Uterus (tissue), 4 donors: ENCODE measurements around the gene RET. TPM values are rescaled to one million over a fixed set of nuclear protein-coding genes. Genes with fewer than 3 reads are reported as not detected.

Experiments used
- DNase-seq, 2 donors: peaks; one replicate each; pipeline ENCODE4 v3.0.0-alpha.2; 2019 to 2020
- H3K27ac ChIP-seq, 2 donors: fragments of 200-600 bp; sonication (generic); 1 replicate in 1 of 2; 2 replicates in 1 of 2; pipeline ENCODE4 v1.5.1; 2016 to 2018
- H3K27me3 ChIP-seq, 2 donors: fragments of 200-600 bp; sonication (generic); one replicate each; pipeline ENCODE4 v1.5.1; 2018 to 2019; ENCODE audit warnings: control low read depth in 1 of 2
- H3K36me3 ChIP-seq, 2 donors: fragments of 200-600 bp; sonication (generic); one replicate each; pipeline ENCODE4 v1.5.1; 2019; ENCODE audit warnings: control low read depth in 1 of 2
- H3K4me1 ChIP-seq, 2 donors: fragments of 200-600 bp; sonication (generic); one replicate each; pipeline ENCODE4 v1.5.1; 2018 to 2019; ENCODE audit warnings: control low read depth in 1 of 2
- H3K4me3 ChIP-seq, 2 donors: fragments of 200-600 bp; sonication (generic); 1 replicate in 1 of 2; 2 replicates in 1 of 2; pipeline ENCODE4 v1.5.1; 2018 to 2019; ENCODE audit warnings: mild to moderate bottlenecking in 1 of 2
- H3K9me3 ChIP-seq, 2 donors: fragments of 200-600 bp; sonication (generic); one replicate each; pipeline ENCODE4 v1.5.1; 2019; ENCODE audit warnings: control low read depth in 1 of 2
- CTCF ChIP-seq, 4 experiments: fragments of 200-600 bp in 2 of 4; fragments of 450-650 bp in 2 of 4; sonication (generic) in 2 of 4; IDR thresholded peaks; one replicate each; pipeline ENCODE4 v1.5.1; 2016 to 2019; ENCODE audit warnings: antibody characterized with exemption in 4 of 4, mild to moderate bottlenecking in 2 of 4, moderate library complexity in 1 of 4
- POLR2A ChIP-seq, 2 donors: fragments of 450-650 bp; IDR thresholded peaks; one replicate each; pipeline ENCODE4 v1.6.1; 2016; ENCODE audit warnings: antibody characterized with exemption in 2 of 2, mild to moderate bottlenecking in 1 of 2, moderate library complexity in 1 of 2
- intact Hi-C: fragments of 100-400 bp; cut with DNase I; formaldehyde crosslinking; loops from one replicate; pipeline ENCODE4 v1.15.1; 2023; ENCODE audit warnings: low total_unique reads
- total RNA-seq, 4 donors: library from RNA; depleted of rRNA in 3 of 4; stranded (reverse); fragments of >200 nt in 3 of 4; gene quantifications; one replicate each; pipeline versions ENCODE4 v1.1.0 to v1.2.4, GENCODE V29; 2014 to 2023
- donor health status: DM: yes; HTN: yes; CAD: no.

RET gene
- total RNA-seq, 4 donors from 2014 or later: under 0.01 to 6.3 (median 1.0) TPM

GRCh38 chr10:43117777-43118583 is 41.1 kb downstream of the RET start:
- Histone ChIP-seq H3K9me3 (no peaks in the 10 kb centered on the region), H3K4me3 (no peak overlapping the region), H3K4me1 (no peaks in the 10 kb centered on the region), H3K27me3 (no peaks in the 10 kb centered on the region), H3K36me3 (no peaks in the 10 kb centered on the region), H3K27ac (no peak overlapping the region)
- intact Hi-C loops: no loop called here
- no peak for DNase-seq
- TF ChIP-seq POLR2A (IDR thresholded peaks at IDR 0.05) (no peak), CTCF (IDR thresholded peaks at IDR 0.05) (no peak)

GRCh38 chr10:43118631-43119415 is 42.0 kb downstream of the RET start:
- no peak for DNase-seq
- H3K4me3 ChIP-seq: no peak overlapping the region

GRCh38 chr10:43119416-43120115 is 42.7 kb downstream of the RET start:
- no peaks in the 10 kb centered on the region for H3K9me3 ChIP-seq
- TF ChIP-seq POLR2A (IDR thresholded peaks at IDR 0.05): no peak
- no peak for TF ChIP-seq CTCF (IDR thresholded peaks at IDR 0.05)
- no peak overlapping the region for H3K27ac ChIP-seq
- no peaks in the 10 kb centered on the region for H3K27me3 ChIP-seq
- no peaks in the 10 kb centered on the region for H3K36me3 ChIP-seq
- no peaks in the 10 kb centered on the region for H3K4me1 ChIP-seq
- H3K4me3 ChIP-seq: no peak overlapping the region
- DNase-seq: no peak
- intact Hi-C loops: no loop called here

More at GRCh38 chr10:43118631-43119415, 42.0 kb downstream of the RET start:
- H3K4me1 ChIP-seq: no peaks in the 10 kb centered on the region
- H3K36me3 ChIP-seq: no peaks in the 10 kb centered on the region
- H3K27ac ChIP-seq: no peak overlapping the region
- intact Hi-C loops: no loop called here
- H3K9me3 ChIP-seq: no peaks in the 10 kb centered on the region
- no peaks in the 10 kb centered on the region for H3K27me3 ChIP-seq
- no peak for TF ChIP-seq CTCF (IDR thresholded peaks at IDR 0.05)
- no peak for TF ChIP-seq POLR2A (IDR thresholded peaks at IDR 0.05)

GRCh38 chr10:43120116-43120928 is 43.5 kb downstream of the RET start:
- Histone ChIP-seq H3K36me3 (no peaks in the 10 kb centered on the region), H3K9me3 (no peaks in the 10 kb centered on the region), H3K27ac (no peak overlapping the region), H3K4me3 (no peak overlapping the region), H3K4me1 (no peaks in the 10 kb centered on the region), H3K27me3 (no peaks in the 10 kb centered on the region)
- intact Hi-C loops: no loop called here
- TF ChIP-seq CTCF (IDR thresholded peaks at IDR 0.05) (no peak), POLR2A (IDR thresholded peaks at IDR 0.05) (no peak)
- DNase-seq: no peak
